ENCODE results near the gene MALAT1.
A peak's percentile ranks its signal among the peaks of the same experiment; 100 is the strongest.

MALAT1 gene

GRCh38 chr11:65540290-65541092 is 41.6 kb downstream of the MALAT1 start:
- peak; percentile 81 for DNase-seq

- no peak for DNase-seq
These were observed 42.5 kb downstream of the MALAT1 start for GRCh38 chr11:65541093-65541982.

- DNase-seq = no peak
These were observed 44.0 kb downstream of the MALAT1 start for GRCh38 chr11:65542738-65543390.

DNA sequence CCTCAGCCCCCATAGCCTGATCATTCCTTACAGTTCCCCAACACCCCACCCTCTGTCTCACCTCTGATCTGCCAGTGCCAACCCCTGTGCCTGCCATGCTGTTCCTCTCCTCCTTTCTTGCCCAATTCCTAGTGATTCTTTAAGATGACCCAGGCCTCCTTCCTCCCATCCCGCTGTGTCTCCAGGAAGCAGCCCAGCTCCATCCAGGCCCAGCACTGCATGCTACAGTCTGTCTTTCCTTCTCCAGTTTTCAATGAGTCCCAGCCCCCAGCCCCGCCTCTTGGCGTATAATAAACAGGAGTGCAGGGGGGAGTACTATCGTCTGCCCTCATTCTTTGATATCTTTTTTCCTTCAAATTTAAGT is 47.0 kb downstream of the MALAT1 start:
- no peak for DNase-seq

DNA sequence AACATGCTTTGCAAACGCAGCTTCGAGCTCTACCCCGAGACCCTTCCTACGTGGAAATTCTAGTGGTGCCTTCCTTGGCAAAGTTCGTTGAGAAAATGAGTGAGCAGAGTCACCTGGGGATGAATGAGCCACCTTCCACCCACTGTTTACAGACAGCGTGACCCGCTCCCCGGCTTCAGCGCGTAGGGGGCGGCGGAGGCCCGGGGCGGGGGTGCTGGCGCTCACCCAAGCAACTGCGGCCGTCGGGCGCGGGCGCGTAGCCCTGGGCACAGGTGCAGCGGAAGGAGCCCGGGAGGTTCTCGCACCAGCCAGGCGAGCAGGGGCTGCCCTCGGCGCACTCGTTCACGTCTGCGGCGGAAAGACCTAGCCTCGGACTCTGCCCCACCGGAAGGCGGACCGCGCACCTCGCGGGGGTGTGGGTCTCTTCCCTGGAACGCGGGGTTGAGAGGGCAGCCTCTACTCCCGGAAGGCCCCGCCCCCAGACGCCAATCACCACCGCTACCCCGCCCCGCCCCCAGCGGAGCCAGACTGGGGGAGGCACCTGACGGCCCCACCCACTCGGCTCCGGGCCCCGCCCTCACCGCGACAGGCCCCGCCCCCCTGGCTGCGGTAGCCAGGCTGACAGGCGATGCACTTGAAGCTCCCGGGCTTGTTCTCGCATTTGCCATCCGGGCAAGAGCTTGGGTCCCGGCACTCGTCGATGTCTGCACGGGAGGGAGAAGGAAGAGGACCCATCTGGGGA is 47.5 kb downstream of the MALAT1 start:
- peak; percentile 84 for DNase-seq

DNA sequence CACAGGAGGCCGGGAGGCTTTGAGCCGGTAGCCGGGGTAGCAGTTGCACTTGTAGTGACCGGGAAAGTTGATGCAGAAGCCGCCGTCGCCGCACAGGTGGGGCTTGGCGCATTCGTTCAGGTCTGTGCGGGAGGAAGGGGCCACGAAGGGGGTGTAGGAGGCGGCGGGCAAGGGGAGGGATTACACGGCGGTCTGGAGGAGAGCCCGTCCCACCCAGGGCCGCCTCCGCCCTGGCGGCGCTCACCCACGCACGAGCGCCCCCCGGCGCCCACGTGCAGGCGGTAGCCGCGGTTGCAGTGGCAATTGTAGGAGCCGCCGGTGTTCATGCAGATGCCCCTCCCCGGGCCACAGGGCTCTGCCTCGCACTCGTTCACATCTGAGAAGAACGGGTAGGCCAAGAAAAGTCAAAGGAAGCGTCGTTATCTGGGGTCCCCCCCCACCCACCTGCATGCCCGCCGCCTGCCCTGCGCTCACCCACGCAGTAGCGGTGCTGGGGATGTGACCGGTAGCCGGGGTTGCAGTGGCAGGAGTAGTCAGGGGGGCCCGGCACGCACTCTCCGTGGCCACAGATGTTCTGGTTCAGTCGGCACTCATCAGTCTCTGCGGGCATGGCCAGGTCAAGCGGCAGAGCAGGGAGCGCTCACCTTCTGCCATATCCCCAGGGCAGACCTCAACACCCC is 48.7 kb downstream of the MALAT1 start:
- DNase-seq = no peak

DNA sequence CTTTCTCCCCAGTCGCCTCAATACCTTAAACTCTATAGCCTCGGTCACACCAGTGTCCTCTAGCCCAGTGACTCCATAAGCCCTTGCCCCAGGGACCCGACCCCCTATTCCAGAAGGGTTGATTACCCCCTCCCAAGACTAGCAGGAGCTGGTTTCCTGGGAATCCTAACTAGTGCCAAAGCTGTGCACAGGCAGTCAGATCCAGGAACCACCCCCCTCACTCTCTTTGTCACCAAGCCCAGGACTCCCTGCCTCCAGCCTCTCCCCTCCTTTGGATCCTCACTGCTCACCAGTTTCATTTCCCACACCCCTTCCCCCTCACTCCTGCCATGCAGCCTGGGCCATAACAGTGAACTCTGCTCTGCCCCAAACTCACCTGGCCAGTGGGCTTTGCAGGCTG is 49.5 kb downstream of the MALAT1 start:
- DNase-seq = no peak

DNA sequence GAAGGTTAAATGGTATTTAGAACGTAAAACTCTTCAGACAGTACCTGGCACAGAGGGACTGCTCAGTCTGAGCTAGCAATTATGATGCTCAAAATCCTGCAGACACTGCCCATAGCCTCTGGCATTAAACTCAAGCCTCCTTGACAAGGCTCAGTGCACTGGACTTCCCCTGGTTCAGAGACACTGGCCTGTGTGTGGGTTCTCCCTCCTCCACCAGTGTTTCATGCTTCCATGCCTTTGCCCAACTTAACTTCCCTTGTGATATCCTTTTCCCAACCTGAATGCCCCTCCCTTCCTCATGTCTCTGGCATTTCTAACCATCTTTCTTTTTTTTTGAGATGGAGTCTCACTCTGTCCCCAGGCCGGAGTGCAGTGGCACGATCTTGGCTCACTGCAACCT is 50.3 kb downstream of the MALAT1 start:
- DNase-seq = no peak

DNA sequence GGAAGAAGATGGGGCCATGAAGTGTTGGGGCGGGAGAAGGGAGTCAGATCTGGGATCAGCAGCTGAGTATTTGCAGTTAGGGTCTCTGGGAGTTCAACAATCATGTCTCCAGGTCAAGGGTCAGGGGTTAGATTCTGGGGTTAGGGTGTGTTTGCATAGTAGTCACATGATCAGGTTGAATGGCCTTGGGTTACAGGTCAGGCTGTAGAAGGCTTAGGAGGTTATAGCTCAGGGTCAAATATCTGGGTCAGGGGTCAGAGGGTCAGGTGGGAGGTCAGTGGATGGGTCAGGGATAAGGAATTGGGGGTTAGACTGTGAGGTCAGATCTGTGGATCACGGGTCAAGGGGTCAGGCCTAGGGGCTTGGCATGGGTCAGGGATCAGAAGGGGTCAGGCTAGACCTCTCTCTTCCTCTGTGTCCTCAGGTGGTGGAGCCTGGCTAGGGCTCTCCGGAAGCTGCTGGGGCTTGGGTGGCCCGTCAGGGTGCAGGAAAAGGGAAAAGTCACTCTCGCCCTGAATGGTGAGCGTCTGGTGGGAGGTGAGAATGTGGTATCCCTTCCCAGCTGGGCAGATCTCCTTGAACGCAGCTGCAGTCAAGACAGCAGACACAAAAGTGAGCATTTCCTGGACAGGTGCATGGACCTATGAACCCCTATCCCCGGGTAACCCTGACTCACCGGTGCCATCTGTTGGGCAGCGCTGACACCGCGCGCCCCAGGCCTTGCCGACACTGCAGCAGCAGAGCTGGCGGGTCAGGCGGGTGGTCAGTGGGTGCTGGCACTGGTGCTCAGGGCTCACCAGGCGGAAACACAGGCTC is 52.9 kb downstream of the MALAT1 start:
- DNase-seq = peak; percentile 89

GRCh38 chr11:65552388-65552951 is 53.6 kb downstream of the MALAT1 start:
- no peak for DNase-seq

DNA sequence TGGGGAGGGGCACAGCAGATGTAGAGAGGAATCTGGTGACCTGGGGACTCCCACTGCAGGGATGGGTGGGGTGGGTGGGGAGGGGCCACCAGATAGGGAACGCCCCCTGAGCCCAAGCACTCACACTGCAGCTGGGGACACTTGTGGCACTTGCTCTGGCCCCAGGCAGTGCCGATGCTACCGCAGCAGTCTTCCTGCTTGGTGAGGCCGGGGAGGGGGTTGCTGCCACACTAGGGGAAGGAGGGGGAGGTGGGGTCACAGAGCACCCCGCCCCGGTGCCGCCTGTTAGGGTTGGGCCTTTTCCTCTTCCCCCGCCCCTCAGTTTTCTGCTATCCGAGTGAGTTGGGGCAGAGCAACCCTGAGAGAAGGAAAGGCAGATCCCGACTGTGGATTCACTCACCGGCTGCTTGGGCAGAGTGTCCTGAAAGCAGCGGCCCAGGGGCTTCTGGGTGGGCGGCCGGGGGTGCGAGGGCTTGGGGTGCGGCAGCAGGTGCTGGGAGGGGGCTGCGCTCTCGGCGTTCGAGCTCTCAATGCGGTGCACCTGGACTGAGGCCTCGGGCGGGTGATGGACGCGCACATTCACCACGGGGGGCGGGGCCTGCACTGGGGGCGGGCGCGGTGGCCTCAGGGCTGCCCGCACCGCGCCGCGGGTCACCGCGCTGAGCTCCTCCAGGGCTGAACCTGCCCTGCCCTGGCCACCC is 54.6 kb downstream of the MALAT1 start:
- peak; percentile 21 for DNase-seq

DNA sequence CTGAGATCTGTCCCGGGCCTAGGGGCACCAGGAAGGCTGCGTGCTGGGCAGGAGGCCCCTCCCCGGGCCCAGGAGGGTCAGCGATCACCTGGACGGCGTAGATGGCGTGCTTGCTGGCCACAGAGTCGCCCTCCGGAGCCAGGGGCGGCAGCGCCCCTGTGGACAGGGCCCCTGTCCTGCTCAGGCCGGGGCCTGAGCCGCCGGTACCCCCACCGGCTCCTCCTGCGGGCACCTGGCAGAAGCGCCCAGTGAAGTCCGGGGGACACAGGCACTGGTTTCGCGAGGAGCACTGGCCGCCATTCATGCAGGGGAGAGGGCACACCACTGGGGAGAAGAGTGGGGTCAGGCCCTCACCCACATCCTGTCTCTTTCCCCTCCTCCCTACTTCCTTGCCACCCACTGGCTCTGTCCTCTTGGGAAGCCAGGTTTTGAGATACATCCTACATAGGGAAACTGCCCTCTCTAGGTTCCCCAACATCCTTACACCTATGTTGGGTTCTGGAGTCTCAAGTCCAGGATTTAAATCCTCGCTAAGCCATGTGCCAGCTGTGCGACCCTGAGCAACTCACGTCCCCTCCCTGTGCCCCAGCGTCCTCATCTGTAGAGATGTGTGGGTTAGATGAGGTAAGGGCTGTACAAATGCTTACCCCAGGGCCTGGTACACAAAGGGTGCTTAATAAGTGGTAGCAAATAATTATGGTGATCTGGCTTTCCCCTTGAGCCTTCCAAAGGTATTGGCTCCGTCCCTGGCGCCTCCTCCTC is 55.4 kb downstream of the MALAT1 start:
- no peak for DNase-seq

GRCh38 chr11:65554842-65555430 is 56.1 kb downstream of the MALAT1 start:
- DNase-seq = no peak

DNA sequence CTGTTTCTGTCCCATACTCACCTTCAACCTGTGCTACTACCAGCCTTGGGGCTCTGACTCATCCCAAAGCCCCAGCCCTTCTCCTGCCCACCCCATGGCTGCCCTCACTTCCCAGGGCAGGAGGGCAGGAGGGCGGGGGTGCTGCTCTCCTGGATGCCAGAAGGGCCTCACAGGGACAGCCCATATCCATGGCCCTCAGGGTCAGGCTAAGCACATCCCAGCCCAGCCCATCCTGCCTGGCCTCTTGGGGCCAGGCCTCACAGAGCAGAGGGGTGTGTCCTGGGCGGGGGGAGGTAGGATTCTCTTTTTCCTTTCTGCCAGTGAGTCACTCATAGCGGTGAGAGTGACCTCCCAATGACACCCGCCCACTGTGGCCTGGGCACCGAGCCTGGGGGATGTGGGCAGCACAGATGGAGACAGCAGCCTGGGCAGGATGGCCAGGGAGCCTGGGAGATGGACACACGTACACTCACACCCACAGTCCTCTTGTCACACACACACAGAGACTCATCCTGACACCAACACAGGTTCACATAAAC is 56.9 kb downstream of the MALAT1 start:
- no peak for DNase-seq
